Glutamatergic neuron (in vitro differentiated cells): ENCODE measurements around the gene MYOCD. TPM values are rescaled to one million over a fixed set of nuclear protein-coding genes. Genes with fewer than 3 reads are reported as not detected.

Experiments used
- DNase-seq: peaks from one replicate; pipeline ENCODE4 v3.0.0; 2022
- H3K27ac Mint-ChIP-seq: one replicate; pipeline ENCODE4 v1.8.0; 2020; ENCODE audit warnings: mild to moderate bottlenecking, mixed read lengths, inconsistent platforms; ENCODE audit not compliant: unreplicated experiment
- H3K27me3 Mint-ChIP-seq: one replicate; pipeline ENCODE4 v1.8.0; 2020; ENCODE audit warnings: mild to moderate bottlenecking, moderate library complexity, mixed read lengths, inconsistent platforms; ENCODE audit not compliant: unreplicated experiment
- H3K36me3 Mint-ChIP-seq: one replicate; pipeline ENCODE4 v1.8.0; 2020; ENCODE audit warnings: mild to moderate bottlenecking, mixed read lengths, inconsistent platforms; ENCODE audit not compliant: unreplicated experiment
- H3K4me1 Mint-ChIP-seq: one replicate; pipeline ENCODE4 v1.8.0; 2020; ENCODE audit warnings: mild to moderate bottlenecking, low read depth, mixed read lengths, inconsistent platforms; ENCODE audit not compliant: unreplicated experiment
- H3K4me3 Mint-ChIP-seq: one replicate; pipeline ENCODE4 v1.8.0; 2020; ENCODE audit warnings: mild to moderate bottlenecking, mixed read lengths, inconsistent platforms; ENCODE audit not compliant: unreplicated experiment
- H3K9me3 Mint-ChIP-seq: one replicate; pipeline ENCODE4 v1.8.0; 2020; ENCODE audit warnings: mild to moderate bottlenecking, moderate library complexity, mixed read lengths, inconsistent platforms; ENCODE audit not compliant: unreplicated experiment
- CTCF ChIP-seq: fragments of 200-600 bp; sonication (generic); IDR thresholded peaks from one replicate; pipeline ENCODE4 v1.5.0; 2021; ENCODE audit not compliant: partially characterized antibody, unreplicated experiment
- long read RNA-seq: library from polyadenylated mRNA; unstranded; transcript quantifications from one replicate; pipeline ENCODE4 v2.0.0, GENCODE V29; 2020; ENCODE audit not compliant: unreplicated experiment
- total RNA-seq: library from RNA; stranded (reverse); fragmentation: NEBNext Ultra II Directional; extraction: Animal tissue kit (Norgen Biotek cat#: 25700); gene quantifications from one replicate; pipeline ENCODE4 v1.2.1, GENCODE V29; 2021; ENCODE audit not compliant: unreplicated experiment

Gene MYOCD
- not detected for total RNA-seq
- long read RNA-seq = 0 reads

- Mint-ChIP-seq H3K27me3 (no peaks in the 10 kb centered on the region), H3K4me1 (no peaks in the 10 kb centered on the region), H3K36me3 (no peaks in the 10 kb centered on the region), H3K9me3 (peaks cover 3% of the 10 kb centered on the region), H3K4me3 (peak within 1 kb of the TSS; percentile 91), H3K27ac (no peak within 1 kb of the TSS)
- DNase-seq = peak; percentile 70
- TF ChIP-seq CTCF = no peak
Observed at GRCh38 chr17:12665263-12666210, at the start of gene MYOCD. Gene MYOCD (plus strand): TSS chr17:12665890. CDS start chr17:12666189, 299 bp downstream.

GRCh38 chr17:12616161-12616560 is 49.5 kb upstream of the MYOCD start:
- TF ChIP-seq CTCF = no peak
- Mint-ChIP-seq H3K27ac (no peak overlapping the region), H3K4me1 (no peaks in the 10 kb centered on the region), H3K9me3 (no peaks in the 10 kb centered on the region), H3K4me3 (no peak overlapping the region), H3K36me3 (no peaks in the 10 kb centered on the region), H3K27me3 (no peaks in the 10 kb centered on the region)
- DNase-seq = no peak

- H3K9me3 Mint-ChIP-seq = no peaks in the 10 kb centered on the region
- TF ChIP-seq CTCF = no peak
- no peaks in the 10 kb centered on the region for H3K27me3 Mint-ChIP-seq
- DNase-seq = no peak
- no peak overlapping the region for H3K27ac Mint-ChIP-seq
- H3K36me3 Mint-ChIP-seq = no peaks in the 10 kb centered on the region
- no peak overlapping the region for H3K4me3 Mint-ChIP-seq
- peaks cover 7% of the 10 kb centered on the region for H3K4me1 Mint-ChIP-seq
Observed at GRCh38 chr17:12618557-12618956, 47.1 kb upstream of the MYOCD start.

- Mint-ChIP-seq H3K9me3 (no peaks in the 10 kb centered on the region), H3K4me1 (peaks cover 14% of the 10 kb centered on the region), H3K4me3 (no peak overlapping the region), H3K36me3 (no peaks in the 10 kb centered on the region), H3K27me3 (no peaks in the 10 kb centered on the region), H3K27ac (no peak overlapping the region)
- DNase-seq = no peak
- no peak for TF ChIP-seq CTCF
Observed at GRCh38 chr17:12619459-12620199, 46.1 kb upstream of the MYOCD start.
